Cardiac muscle cell (in vitro differentiated cells and primary cell): ENCODE results near the gene PSMA6. TPM values are rescaled to one million over a fixed set of nuclear protein-coding genes. Genes with fewer than 3 reads are reported as not detected.
A peak's percentile ranks its signal among the peaks of the same experiment; 100 is the strongest.

Source experiments
- DNase-seq, 2 donors: peaks; one replicate each; pipeline versions ENCODE4 v3.0.0 to v3.0.0-alpha.2; 2010 to 2017; ENCODE audit warnings: low read depth in 1 of 2, low spot score in 1 of 2
- H3K27ac ChIP-seq: fragments of 200-600 bp; sonication (generic); 2 replicates; pipeline ENCODE4 v1.5.1; 2016
- H3K27me3 ChIP-seq: fragments of 200-600 bp; sonication (generic); 2 replicates; pipeline ENCODE4 v1.6.0; 2016; ENCODE audit warnings: control low read depth
- H3K36me3 ChIP-seq: fragments of 200-600 bp; sonication (generic); 2 replicates; pipeline ENCODE4 v1.5.1; 2016; ENCODE audit warnings: control low read depth
- H3K4me1 ChIP-seq: fragments of 200-600 bp; sonication (generic); 2 replicates; pipeline ENCODE4 v1.8.1; 2017; ENCODE audit warnings: low read depth, mild to moderate bottlenecking, mixed run types
- H3K4me3 ChIP-seq: fragments of 200-600 bp; sonication (generic); 2 replicates; pipeline ENCODE4 v1.5.1; 2016; ENCODE audit warnings: mild to moderate bottlenecking
- H3K9me3 ChIP-seq: fragments of 200-600 bp; sonication (generic); 2 replicates; pipeline ENCODE4 v1.5.1; 2017; ENCODE audit warnings: low read depth, mild to moderate bottlenecking, control low read depth
- polyA plus RNA-seq: library from polyadenylated mRNA; unstranded; fragments of >200 nt; fragmentation: Nextera tagmentation; extraction: Ambion mirVana; gene quantifications from 2 replicates; pipeline ENCODE4 v1.2.1, GENCODE V29; 2016
- total RNA-seq: library from RNA; depleted of rRNA; stranded (reverse); fragments of >200 nt; gene quantifications from 2 replicates; pipeline ENCODE4 v1.2.3, GENCODE V29; 2016
- TF ChIP-seq, protein P1 (sequence below): IDR thresholded peaks from 2 replicates; pipeline ENCODE4 v1.5.1; 2012; ENCODE audit warnings: low read depth, mild to moderate bottlenecking, low read length

PSMA6 gene
- total and polyA plus RNA-seq, 2 experiments from 2014 or later, result 143 to 352 TPM

DNA sequence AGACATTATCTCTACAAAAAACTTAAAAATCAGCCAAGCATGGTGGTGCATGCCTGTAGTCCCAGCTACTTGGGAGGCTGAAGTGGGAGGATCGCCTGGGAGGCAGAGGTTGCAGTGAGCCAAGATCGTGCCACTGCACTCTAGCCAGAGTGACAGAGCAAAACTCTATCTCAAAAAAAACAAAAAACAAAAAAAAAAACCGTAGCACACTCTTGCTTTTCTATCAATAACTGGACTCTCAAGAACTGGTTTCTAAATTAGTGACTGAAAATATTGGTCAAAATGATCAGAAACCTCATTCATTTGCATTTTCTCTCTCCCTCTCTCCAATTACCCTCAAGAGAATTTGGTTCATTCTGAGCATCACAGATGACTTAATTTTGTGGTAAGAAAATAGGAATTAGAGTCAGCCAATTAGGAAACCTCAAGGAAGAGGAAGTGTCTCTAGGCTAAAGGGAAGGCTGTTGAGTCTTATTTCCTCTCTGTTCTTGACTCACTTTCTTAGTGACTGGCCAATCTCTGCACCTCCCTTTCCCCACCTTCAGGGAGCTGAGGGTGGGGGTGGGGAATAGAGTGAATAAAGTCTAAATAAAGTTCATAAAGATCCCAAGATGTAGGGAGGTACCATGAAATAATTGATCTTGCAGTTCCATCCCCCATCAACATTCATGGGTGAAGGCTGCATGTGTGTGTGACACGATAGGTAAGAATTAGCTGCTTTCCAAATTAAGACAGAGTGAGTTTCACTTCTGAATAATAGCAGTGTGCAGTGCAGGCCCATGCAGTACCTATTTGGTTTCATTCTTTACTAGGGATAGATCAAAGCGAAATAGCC lies 6.8 kb upstream of the PSMA6 start:
- TF ChIP-seq, protein P1, sequence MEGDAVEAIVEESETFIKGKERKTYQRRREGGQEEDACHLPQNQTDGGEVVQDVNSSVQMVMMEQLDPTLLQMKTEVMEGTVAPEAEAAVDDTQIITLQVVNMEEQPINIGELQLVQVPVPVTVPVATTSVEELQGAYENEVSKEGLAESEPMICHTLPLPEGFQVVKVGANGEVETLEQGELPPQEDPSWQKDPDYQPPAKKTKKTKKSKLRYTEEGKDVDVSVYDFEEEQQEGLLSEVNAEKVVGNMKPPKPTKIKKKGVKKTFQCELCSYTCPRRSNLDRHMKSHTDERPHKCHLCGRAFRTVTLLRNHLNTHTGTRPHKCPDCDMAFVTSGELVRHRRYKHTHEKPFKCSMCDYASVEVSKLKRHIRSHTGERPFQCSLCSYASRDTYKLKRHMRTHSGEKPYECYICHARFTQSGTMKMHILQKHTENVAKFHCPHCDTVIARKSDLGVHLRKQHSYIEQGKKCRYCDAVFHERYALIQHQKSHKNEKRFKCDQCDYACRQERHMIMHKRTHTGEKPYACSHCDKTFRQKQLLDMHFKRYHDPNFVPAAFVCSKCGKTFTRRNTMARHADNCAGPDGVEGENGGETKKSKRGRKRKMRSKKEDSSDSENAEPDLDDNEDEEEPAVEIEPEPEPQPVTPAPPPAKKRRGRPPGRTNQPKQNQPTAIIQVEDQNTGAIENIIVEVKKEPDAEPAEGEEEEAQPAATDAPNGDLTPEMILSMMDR, result no peak
- no peak overlapping the region for H3K27ac ChIP-seq

DNA sequence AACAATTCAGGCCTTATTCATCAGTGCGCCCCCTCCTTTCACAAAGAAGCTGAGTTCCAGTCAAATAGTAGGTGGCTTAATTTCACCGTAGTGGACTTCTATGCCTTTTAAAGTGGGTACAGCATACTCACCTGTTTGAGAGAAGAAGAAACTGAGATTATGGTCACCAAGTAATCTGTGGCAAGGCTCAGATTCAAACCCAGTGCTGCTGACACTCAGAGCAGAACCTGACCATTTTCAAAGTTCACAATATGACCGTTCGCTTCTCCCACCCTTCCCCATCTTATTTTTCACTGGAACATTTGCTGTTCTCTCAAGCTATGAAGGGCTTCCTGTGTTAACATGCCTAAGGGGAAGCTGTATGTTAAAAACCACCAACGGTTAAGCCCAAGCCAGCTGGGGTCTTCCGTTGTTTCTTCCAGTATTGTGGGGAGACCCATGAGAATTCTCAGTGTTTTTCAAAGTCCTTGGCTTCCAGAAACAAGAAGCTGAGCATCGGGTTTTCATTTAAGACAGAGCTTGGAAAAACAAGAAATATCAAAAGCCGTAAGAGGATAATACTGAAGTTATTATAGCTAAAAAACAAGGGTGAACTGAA lies 6.1 kb upstream of the PSMA6 start:
- Histone ChIP-seq H3K4me1 (peaks cover 5% of the 10 kb centered on the region), H3K36me3 (no peaks in the 10 kb centered on the region), H3K27ac (no peak overlapping the region), H3K9me3 (no peaks in the 10 kb centered on the region), H3K4me3 (no peak overlapping the region), H3K27me3 (no peaks in the 10 kb centered on the region)
- TF ChIP-seq, protein P1, result no peak
- DNase-seq, result no peak

More for the DNA sequence above, 6.8 kb upstream of the PSMA6 start:
- Histone ChIP-seq H3K9me3 (no peaks in the 10 kb centered on the region), H3K36me3 (no peaks in the 10 kb centered on the region), H3K4me3 (no peak overlapping the region), H3K27me3 (no peaks in the 10 kb centered on the region), H3K4me1 (peaks cover 5% of the 10 kb centered on the region)
- DNase-seq, result no peak

- TF ChIP-seq, protein P1, result no peak
- no peak overlapping the region for H3K27ac ChIP-seq
- DNase-seq, result no peak
- peaks cover 5% of the 10 kb centered on the region for H3K4me1 ChIP-seq
- no peaks in the 10 kb centered on the region for H3K27me3 ChIP-seq
- H3K36me3 ChIP-seq, result no peaks in the 10 kb centered on the region
- H3K4me3 ChIP-seq, result no peak overlapping the region
- no peaks in the 10 kb centered on the region for H3K9me3 ChIP-seq
These were observed 5.5 kb upstream of the PSMA6 start for GRCh38 chr14:35286707-35287106.

- TF ChIP-seq, protein P1, result no peak
- Histone ChIP-seq H3K27me3 (no peaks in the 10 kb centered on the region), H3K27ac (no peak overlapping the region)
These were observed 4.7 kb upstream of the PSMA6 start for GRCh38 chr14:35287431-35288013.

GRCh38 chr14:35289623-35290022 lies 2.6 kb upstream of the PSMA6 start:
- DNase-seq, result no peak
- peak overlapping the region; percentile 90 for H3K27ac ChIP-seq

More at GRCh38 chr14:35287431-35288013, 4.7 kb upstream of the PSMA6 start:
- no peaks in the 10 kb centered on the region for H3K36me3 ChIP-seq
- DNase-seq, result peak in 1 of 2 donors; percentile 57
- no peak overlapping the region for H3K4me3 ChIP-seq
- peaks cover 5% of the 10 kb centered on the region for H3K4me1 ChIP-seq
- H3K9me3 ChIP-seq, result no peaks in the 10 kb centered on the region

More at GRCh38 chr14:35289623-35290022, 2.6 kb upstream of the PSMA6 start:
- Histone ChIP-seq H3K27me3 (no peaks in the 10 kb centered on the region), H3K36me3 (no peaks in the 10 kb centered on the region), H3K4me3 (no peak overlapping the region), H3K4me1 (peaks cover 22% of the 10 kb centered on the region), H3K9me3 (no peaks in the 10 kb centered on the region)
- TF ChIP-seq, protein P1, result no peak
